ENCODE results near the gene AIF1L.

AIF1L gene

GRCh38 chr9:131051592-131052517, 44.5 kb upstream of the AIF1L start:
- no peak overlapping the region for H3K4me3 ChIP-seq (ENCODE audit: insufficient read depth, low read length, poor library complexity, severe bottlenecking)
- no peak overlapping the region for H3K27ac ChIP-seq (ENCODE audit: low read depth, low read length)
- no peaks in the 10 kb centered on the region for H3K9me3 ChIP-seq (ENCODE audit: insufficient read depth, low read length)
- no peaks in the 10 kb centered on the region for H3K27me3 ChIP-seq (ENCODE audit: low read length)
- H4K20me1 ChIP-seq (ENCODE audit: low read depth, low read length): no peaks in the 10 kb centered on the region
- no peaks in the 10 kb centered on the region for H3K9me2 ChIP-seq (replicated peaks; ENCODE audit: insufficient read depth, low read length)
- H3K36me3 ChIP-seq (ENCODE audit: low read length): no peaks in the 10 kb centered on the region
- H2AFZ ChIP-seq (ENCODE audit: low read depth, low read length, severe bottlenecking): no peak overlapping the region
- no peaks in the 10 kb centered on the region for H3F3A ChIP-seq (ENCODE audit: insufficient read depth)
- H3K79me2 ChIP-seq (ENCODE audit: insufficient read depth, low read length): no peaks in the 10 kb centered on the region
- H3K9ac ChIP-seq (ENCODE audit: low read length): no peak overlapping the region
- no peak overlapping the region for H3K4me2 ChIP-seq (ENCODE audit: low read depth, low read length, poor library complexity, severe bottlenecking)
- no peak for TF ChIP-seq CTCF (IDR thresholded peaks at IDR 0.05; ENCODE audit: insufficient read depth, low read length, poor library complexity, severe bottlenecking)
- TF ChIP-seq EZH2phosphoT487 (conservative IDR thresholded peaks at IDR 0.05; ENCODE audit: low read length): no peak

GRCh38 chr9:131053896-131054295, 42.4 kb upstream of the AIF1L start:
- Histone ChIP-seq H3F3A (ENCODE audit: insufficient read depth) (no peaks in the 10 kb centered on the region), H2AFZ (ENCODE audit: low read depth, low read length, severe bottlenecking) (no peak overlapping the region), H3K4me3 (ENCODE audit: insufficient read depth, low read length, poor library complexity, severe bottlenecking) (no peak overlapping the region), H4K20me1 (ENCODE audit: low read depth, low read length) (no peaks in the 10 kb centered on the region), H3K9me3 (ENCODE audit: insufficient read depth, low read length) (no peaks in the 10 kb centered on the region), H3K27me3 (ENCODE audit: low read length) (no peaks in the 10 kb centered on the region), H3K79me2 (ENCODE audit: insufficient read depth, low read length) (no peaks in the 10 kb centered on the region), H3K4me2 (ENCODE audit: low read depth, low read length, poor library complexity, severe bottlenecking) (no peak overlapping the region), H3K9me2 (replicated peaks; ENCODE audit: insufficient read depth, low read length) (no peaks in the 10 kb centered on the region), H3K36me3 (ENCODE audit: low read length) (no peaks in the 10 kb centered on the region), H3K27ac (ENCODE audit: low read depth, low read length) (no peak overlapping the region), H3K9ac (ENCODE audit: low read length) (no peak overlapping the region)
- TF ChIP-seq CTCF (IDR thresholded peaks at IDR 0.05; ENCODE audit: insufficient read depth, low read length, poor library complexity, severe bottlenecking) (no peak), EZH2phosphoT487 (conservative IDR thresholded peaks at IDR 0.05; ENCODE audit: low read length) (no peak)

- H2AFZ ChIP-seq (ENCODE audit: low read depth, low read length, severe bottlenecking): no peak overlapping the region
- H3K4me2 ChIP-seq (ENCODE audit: low read depth, low read length, poor library complexity, severe bottlenecking): no peak overlapping the region
- H3K4me3 ChIP-seq (ENCODE audit: insufficient read depth, low read length, poor library complexity, severe bottlenecking): no peak overlapping the region
- H4K20me1 ChIP-seq (ENCODE audit: low read depth, low read length): no peaks in the 10 kb centered on the region
- H3K79me2 ChIP-seq (ENCODE audit: insufficient read depth, low read length): no peaks in the 10 kb centered on the region
- H3K27ac ChIP-seq (ENCODE audit: low read depth, low read length): no peak overlapping the region
- no peaks in the 10 kb centered on the region for H3K9me3 ChIP-seq (ENCODE audit: insufficient read depth, low read length)
- TF ChIP-seq CTCF (IDR thresholded peaks at IDR 0.05; ENCODE audit: insufficient read depth, low read length, poor library complexity, severe bottlenecking) (no peak), EZH2phosphoT487 (conservative IDR thresholded peaks at IDR 0.05; ENCODE audit: low read length) (no peak)
- no peaks in the 10 kb centered on the region for H3K27me3 ChIP-seq (ENCODE audit: low read length)
- H3K9me2 ChIP-seq (replicated peaks; ENCODE audit: insufficient read depth, low read length): no peaks in the 10 kb centered on the region
- no peak overlapping the region for H3K9ac ChIP-seq (ENCODE audit: low read length)
- H3F3A ChIP-seq (ENCODE audit: insufficient read depth): no peaks in the 10 kb centered on the region
- no peaks in the 10 kb centered on the region for H3K36me3 ChIP-seq (ENCODE audit: low read length)
Measured at GRCh38 chr9:131056781-131057506, 39.4 kb upstream of the AIF1L start.
